Activated gamma-delta T cell treated with Interleukin-2 at 50 U/mL for 16 hours (primary cell): ENCODE measurements around the gene CHST8.

Experiments used
- DNase-seq: peaks from one replicate; pipeline ENCODE4 v3.0.0-alpha.2; 2020

CHST8 gene

DNA sequence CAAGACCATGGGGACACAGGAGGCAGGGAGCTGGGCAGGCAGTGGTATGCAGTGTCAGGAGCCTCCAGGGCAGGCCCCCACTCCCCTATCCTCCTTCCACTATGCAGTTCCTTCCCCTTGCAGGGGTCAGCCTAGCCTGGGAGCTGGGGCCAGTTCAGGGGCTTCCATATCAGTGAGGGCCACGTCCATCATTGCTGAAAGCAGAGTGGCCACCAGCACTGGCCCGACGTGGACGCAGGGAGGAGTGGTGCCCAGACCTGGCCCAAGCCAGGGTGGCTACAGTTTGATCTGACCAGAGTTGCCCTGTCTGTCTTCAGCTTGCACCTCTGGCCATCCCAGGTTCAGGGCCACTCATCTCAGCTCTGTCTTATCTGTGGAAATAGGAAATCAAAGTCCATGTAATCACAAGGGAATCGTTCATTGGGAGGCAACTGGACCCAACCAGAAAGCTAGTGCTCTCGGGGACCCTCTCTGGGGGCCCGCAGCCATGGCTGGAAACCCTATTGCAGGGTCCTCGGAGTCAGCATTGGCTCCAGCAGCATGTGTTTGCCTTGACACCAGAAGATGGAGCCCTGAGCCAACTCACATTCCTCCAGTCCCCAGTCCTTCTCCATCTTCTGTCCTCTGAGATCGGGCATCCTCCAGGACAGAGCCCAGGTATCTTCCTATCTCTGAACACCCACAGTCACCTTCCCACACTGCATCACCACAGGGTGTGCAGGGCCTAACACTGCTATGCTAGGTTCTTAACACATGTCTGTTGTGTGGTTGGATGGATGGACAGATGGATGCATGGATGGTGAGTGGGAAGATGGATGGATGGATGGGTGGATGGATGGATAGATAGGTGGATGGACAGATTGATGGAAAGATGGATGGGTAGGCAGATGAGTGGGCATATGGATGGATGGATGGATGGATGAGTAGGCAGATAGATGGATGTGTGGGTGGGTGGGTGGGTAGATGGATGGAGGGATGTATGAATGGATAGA is 99.2 kb downstream of the CHST8 start:
- no peak for DNase-seq

DNA sequence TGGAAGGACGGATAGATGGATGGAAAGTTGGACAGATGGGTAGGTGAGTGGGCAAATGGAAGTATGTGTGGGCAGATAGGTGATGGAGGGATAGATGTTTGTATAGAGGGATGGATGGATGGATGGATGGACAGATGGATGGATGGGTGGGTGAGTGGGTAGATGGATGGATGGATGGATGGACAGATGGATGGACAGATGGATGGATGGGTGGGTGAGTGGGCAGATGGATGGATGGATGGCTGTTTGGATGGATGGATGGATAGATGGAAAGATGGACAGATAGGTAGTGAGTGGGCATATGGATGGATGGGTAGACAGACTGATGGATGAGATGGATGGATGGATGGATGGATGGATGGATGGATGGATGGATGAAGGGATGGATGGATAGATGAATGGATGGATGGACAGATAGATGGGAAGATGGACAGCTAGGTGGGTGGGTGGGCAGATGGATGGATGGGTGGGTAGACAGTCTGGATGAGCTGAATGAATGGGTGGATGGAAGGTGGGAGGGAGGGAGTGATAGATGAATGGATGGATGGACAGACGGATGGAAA is 100.1 kb downstream of the CHST8 start:
- DNase-seq, result no peak

DNA sequence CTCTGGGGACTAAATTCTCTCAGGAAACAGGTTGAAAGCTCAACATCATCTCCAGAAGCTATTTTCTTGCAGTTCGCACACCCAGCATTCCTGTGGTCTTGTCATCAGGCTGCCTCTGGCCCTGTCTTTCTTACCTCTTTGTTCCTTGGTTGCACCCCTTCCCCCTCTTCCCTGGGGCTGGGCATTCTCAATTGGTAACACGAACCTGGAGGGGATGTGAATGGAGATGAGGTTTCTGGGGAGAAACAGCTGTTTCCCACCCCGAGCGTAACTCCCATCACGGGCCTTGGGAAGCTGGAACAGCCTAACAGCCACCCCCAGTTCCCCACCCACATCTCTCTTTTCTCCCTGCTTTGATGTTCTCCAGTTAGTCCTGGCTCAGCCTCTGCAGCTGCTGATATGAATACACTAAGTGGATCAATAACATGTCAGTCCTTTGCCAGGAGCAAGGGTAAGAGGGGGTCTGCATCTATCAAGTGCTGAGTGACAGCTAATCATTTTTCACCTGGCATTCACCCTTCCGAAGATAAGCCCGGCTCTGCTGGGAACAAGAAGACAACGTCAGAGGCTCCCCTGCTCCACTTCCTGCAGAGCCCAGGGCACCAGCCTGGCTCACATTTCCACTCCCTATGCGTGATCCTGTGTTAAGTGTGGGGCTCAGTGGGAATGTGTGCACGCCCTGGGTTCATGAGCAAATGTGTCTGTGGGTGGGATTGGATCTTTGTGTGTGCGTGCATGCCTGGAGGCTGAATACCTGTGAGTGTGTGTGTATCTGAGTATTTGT is 100.9 kb downstream of the CHST8 start:
- DNase-seq, result no peak

DNA sequence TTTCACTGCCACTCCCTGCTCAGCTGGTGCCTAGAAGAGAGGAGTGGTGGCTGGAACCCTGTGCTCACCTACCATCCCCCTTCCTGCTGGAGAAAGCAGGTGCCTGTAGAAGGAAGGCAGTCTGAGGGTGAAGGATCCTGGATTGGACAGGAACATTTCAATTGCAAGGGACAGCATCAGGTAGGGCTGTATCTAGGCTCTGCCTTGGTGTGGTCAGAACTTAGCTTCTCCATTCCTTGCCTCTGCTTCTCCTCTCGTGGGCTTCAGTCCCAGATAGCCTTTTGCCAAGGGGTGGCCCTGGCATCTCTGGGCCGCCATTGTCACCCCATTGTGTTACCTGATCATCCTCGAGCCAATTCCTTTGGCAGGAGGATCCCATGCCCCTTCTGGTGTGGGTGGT is 101.8 kb downstream of the CHST8 start:
- DNase-seq, result no peak

DNA sequence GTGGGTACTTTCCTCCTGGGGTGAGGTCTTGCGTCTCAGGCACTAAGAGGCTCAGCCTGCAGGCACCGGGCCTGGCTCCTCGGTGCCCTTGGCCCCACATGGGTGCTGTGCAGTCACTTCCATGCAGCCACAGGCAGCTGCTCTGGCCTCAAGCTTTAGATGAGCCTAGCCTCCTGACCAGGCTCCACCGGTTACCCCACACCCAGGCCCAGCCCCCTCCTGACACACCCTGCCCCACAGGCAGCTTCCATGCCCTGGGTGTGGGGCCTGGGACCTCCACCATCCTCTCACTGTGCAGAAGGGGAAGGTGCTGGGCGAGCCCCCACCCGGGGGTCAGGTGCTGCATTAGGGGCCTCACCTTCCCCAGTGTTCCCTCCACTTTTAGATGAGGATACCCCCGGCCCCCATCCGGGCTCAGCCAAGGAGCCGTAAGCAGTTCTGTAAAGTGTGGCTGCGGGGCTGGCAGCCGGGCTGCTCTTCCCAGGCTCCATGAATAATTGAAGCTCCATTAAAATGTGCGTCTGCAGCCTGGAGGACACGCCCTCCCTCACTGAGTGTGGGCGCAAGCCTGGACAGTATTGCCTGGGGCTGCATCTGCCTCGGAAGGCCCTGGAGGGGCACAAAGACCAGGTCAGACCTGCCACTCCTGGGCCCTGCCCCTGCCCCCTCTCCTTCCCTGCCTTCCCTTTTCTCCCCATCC is 102.4 kb downstream of the CHST8 start:
- DNase-seq, result no peak

DNA sequence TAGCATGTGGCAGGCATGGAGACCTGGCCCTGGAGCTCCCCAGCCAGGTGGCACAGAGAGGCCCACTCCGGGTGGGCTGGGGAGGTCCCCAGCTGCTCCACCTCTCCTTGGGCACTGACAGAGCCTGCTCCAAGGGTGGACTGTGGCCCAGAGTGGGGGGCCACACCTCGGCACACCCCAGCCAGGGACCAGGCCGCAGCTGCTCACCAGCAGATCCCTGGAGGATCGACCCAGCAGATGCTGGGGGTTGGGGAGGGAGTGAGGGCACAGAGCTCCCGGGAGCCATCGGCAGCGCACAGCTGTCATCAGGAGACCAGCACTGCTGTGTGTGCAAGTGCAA is 102.9 kb downstream of the CHST8 start:
- no peak for DNase-seq

DNA sequence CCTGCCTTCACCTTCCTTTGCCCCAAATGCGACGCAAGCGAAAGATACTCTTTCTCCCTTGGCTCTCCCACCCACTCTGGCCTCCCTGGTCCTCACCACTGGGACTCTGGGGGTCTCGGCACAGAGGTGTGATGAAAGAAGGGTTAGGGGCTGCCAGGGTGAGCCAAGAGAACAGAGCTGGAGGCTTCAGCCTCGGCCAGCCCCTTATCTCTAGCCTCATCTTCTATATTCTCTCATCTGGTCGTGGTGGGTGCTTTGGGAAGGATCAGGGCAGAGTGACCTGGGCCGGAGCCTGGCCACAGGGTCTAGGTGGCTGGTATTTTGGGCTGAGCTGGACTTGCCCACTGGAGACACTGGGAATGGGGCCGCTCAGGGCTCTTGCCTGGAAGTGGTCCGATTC is 103.8 kb downstream of the CHST8 start:
- DNase-seq, result no peak

DNA sequence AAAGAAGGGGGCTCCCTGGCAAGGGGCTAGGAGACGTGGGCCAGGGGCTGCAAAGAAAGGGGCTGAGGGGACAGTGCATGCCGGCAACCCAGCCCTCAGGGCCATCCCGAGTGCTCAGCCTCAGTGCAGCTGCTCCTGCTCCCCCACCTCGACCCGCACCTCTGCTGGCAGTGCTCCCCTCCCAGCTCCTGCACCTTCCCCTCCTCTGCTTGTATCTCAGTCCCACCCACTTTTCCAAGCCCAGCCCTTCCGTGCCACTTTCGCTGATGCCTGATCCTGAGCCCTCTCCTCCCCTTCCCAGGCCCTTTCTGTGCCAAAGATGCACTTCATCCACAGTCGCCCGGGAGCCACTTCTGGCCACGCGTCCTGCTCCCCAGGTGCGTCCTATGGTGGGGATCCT is 105.0 kb downstream of the CHST8 start:
- no peak for DNase-seq

DNA sequence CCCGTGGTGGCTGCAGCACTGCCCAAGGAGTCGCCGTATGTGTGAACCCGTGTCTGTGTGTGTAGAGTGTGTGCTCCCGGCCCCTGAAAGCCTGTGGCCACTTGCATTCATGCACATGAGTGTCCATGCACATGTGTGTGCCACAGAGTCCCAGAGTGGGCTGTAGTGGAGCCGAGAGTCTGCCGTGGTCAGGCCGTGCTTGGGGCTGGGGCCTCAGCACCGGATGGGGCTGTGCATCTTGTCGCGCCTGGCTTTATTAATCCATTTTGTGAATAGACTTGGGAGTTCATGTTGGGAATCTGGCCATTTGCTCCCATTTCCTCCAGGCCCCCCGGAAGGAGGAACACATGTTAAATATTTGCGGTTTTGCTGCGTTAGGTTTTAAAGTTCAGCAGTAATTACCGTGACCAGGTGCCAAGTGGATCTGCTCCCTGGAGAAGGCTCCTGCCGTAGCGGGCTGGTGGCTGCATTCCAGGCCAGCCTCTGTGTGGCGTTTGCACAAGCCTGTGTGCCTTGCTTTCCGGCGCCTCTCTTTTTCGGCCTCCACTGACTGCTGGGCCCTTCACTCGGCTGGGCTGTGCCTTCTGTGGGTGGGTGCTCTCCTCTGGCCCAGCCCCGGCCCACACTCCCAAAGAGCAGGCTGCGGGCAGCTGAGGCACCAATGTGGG is 105.7 kb downstream of the CHST8 start:
- DNase-seq, result no peak

DNA sequence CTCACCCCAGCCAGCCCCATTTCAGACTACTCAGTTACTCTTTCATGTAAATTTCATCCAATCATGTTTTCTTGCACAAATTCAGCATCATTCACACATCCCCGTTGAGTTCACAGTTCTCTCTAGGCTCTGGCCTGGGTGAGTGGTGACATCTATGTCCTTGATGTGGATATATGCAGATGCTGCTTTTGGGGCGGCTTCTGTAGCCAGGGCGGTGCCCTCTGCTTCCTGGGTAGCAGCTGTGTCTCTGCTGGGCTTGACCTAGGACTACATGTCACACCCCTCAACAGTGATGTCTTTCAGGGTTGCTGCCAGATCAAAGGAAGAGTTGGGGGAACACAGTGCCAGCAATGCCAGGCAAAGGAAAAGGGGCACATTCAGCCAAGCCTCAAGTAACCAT is 106.4 kb downstream of the CHST8 start:
- no peak for DNase-seq

DNA sequence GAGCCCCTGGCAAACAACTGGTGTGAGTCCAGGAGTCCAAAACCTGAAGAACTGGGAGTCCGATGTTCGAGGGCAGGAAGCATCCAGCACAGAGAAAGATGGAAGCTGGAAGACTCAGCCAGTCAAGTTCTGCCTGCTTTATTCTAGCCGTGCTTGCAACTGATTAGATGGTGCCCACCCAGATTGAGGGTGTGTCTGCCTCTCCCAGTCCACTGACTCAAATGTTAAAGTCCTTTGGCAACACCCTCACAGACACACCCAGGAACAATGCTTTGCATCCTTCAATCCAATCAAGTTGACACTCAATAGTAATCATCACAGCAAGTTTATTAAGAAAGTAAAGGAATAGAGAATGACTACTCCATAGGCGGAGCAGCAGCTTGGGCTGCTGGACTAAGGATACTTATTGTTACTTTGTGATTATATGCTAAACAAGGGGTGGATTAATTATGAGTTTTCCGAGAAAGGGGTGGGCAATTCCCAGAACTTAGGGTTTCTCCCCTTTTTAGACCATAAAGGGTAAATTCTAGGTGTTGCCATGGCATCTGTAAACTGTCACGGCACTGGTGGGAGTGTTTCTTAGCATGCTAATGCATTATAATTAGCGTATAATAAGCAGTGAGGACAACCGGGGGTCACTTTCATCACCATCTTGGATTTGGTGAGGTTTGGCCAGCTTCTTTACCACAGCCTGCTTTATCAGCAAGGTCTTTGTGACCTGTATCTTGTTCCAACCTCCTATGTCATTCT is 109.3 kb downstream of the CHST8 start:
- DNase-seq, result no peak

DNA sequence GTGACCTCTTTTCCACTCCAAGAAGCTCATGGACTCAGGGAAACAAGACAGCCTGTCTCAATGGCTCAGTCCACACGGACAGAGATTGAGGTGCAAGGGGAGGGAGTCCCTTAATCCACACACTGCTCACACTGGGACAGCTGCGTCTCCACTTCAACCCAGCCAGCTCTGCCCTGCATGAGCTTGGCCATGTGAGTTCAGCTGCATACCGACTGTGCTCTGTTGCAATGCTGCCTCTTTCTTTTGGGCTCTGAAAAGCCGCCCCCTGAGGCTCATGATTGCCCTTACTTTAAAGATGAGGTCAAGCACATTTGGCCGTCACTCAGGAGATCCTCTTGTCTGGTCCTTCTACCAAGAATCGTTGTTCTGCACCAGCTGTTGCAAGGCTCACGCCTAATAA is 110.1 kb downstream of the CHST8 start:
- no peak for DNase-seq

DNA sequence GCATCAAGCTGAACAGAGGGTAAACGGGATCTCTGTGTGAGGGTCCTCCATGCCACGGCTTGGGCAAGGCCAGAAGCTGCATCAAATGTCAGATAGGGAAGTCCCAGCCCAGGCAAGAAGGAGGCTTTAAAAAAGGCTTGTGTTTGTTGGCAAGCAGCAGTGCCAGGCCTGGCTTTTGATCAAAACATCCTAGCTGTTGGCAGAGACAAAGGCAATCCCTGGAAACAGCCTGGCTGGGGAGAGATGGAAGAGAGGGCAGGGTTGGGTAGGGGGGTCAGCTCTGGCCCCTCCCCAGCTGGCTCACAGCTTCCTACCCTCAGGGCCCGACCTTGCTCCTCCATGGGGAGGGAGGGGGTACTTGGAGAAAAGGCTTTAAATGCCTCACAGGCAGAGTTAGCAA is 113.2 kb downstream of the CHST8 start:
- no peak for DNase-seq

DNA sequence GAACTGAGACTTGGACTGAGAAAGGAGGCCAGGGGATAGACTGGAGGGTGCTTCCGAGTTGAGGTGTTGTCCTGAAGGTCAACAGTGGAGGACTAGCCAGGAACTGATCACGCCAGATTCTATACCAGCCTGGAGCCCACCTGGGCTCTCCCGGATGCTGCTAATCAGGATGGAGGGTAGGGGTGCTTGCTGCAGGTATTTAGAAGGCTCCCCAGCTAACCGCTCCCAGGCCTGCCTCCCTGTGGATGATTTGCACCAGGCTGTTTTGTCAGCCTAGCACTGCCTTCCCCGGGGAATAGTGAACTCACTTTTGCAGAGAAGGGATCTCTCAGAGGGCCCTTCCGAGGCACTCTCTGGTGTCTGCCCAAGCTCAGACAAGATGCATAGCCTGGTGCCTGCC is 114.4 kb downstream of the CHST8 start:
- DNase-seq, result no peak

DNA sequence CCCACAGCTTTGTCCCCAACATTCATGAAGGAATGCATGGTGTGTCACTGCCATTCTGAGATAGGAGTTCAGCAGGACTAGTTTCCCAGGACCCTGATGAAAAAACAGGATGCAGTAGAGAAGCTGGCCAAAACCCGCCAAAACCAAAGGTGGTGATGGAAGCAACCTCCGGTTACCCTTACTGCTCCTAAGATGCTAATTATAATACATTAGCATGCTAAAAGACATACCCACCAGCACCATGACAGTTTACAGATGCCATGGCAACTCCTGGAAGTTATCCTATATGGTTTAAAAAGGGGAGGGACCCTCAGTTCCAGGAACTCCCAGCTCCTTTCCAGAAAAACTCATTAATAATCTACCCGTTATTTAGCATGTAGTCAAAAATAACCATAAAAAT is 115.0 kb downstream of the CHST8 start:
- DNase-seq, result no peak

DNA sequence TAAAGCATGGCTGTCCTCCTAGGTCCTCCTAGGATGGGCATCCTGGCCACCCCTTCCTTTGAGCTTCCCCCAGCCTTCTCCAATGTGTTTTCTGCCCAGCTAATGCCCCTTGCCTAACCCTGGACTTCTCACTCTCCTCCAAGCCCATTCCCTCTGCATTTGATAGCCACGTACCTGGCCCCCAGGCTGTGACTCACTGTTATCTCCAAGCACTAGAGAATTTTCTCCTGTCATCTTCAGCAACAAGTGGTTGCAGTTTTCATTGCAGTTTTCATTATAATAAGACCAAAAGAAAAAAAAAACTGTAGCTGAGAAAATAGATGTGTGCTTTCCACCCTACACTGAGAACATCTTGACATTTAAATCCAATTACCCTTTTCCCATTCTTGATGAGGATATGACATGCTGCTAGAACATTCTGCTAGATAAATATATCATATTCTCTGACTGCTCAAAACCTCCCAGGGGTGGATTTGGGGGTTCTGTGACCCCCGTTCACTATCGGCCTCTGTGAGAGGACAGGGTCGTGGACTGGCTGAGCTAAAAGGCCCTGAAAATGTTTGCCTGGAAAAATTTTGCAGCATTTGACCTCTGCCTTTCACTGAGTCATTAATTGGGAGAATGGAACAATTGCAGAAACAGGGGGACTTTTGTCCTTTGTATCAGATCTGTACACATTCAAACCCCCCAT is 116.1 kb downstream of the CHST8 start:
- DNase-seq, result no peak

DNA sequence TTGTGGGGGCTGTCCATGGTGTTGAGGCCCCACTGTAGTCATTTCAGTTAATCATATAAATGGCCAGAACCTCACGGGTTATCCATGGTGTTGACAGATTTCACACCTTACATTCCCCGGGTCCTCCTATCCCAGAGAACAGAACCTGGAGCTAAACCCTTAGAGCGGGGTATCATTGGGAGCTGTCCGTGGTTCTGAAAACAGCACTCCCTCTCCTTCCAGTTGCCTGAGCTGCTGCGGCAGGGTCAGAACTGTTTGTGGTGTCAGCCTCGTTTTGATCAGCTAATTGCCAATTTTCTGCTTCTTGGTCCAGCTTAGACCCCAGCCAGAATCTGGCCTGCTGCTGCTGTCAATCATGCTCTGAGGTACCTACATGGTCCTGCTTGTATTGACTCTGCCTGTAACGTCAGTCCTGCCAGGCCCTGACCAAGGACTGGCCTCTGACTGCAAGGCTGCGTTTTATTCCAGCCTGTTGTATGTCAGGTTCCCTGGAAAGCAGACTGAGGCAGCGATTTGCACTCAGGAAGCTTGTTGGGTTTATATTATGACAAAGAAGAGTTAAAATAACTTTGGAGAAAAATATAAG is 119.2 kb downstream of the CHST8 start:
- peak; percentile 4 for DNase-seq

DNA sequence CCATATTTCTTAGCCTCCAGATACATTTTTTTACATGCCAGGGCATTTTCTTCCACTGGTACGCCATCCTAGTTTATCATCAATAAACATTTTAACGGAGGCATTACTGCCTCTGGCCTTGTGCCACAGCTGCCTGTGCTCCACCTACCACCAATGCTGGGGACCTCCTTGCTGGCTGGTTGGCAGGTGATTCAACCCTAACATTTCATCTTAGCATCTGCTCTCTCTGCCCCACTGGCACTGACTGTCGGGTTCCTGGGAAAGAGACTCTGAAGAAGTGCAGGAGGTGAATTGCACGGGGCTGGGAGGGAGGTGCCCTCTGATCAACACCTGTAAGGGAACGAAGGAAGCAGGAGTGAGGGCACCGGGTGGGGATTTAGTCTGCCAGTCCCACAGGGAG is 123.5 kb downstream of the CHST8 start:
- no peak for DNase-seq

DNA sequence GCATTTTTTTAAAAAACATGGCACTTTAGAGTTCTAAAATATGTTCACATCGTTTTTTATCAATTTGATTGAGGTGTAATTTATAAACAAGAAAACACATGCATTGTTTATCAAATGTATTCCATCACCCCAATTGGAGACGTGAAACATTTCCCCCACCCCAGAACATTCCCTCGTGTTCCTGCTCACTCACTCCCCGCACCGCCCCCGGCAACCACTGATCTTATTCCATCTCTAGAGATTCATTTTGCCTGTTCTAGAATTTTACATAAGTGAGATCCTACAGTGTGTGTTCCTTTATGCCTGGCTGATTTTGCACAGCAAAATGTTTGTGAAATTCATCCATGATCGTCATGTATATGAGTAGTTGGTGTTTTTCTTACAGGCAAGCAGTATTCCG is 124.4 kb downstream of the CHST8 start:
- no peak for DNase-seq

DNA sequence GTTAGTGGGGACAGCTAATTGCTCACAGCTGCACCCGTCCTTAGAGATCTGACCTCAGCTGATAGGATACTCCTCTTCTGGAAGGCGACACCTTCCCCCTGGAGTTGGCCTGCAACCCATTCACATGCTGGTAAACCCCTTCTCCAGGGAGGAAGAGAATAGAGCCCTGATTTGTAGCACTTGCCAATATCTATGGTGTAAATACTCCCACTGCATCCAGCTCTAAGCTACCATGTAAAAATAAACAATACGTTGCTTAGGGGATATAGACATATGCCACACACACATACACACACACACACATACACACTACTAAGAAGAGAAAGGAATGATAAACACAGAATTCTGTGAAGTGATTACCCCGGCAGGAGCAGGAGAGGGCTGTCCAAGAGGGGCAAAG is 125.5 kb downstream of the CHST8 start:
- DNase-seq, result no peak

DNA sequence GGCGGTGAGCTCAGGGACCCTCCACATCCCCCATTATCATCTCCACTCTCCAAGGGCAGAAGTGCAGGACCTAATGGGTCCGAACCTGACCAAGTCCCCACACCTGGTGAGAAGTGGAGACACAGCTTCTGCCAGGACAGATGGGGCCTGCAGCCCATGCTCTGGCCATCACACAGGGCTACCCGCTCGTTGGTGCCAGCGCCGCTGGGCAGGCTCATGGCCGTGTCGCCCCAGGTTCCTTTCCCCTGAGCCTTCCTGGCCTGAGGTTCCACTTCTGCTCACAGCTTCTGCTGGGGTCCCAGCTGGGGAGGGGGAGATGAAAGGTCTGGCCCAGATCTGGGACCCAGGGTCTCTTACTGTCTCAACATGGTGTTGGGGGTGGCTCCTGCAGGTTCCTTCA is 126.5 kb downstream of the CHST8 start:
- no peak for DNase-seq
